HEK293 (cell line): ENCODE measurements around the gene AFAP1L2.

Experiments used
- CTCF ChIP-seq: fragments of 450-650 bp; formaldehyde crosslinking; IDR thresholded peaks from 2 replicates; pipeline ENCODE4 v1.5.1; 2016; ENCODE audit warnings: missing biosample characterization, missing genetic modification characterization
- REST ChIP-seq: fragments of 450-650 bp; formaldehyde crosslinking; IDR thresholded peaks from 2 replicates; pipeline ENCODE4 v1.5.1; 2016; ENCODE audit warnings: missing biosample characterization, missing genetic modification characterization
- ZIC2 ChIP-seq: fragments of 450-650 bp; formaldehyde crosslinking; IDR thresholded peaks from 2 replicates; pipeline ENCODE4 v1.5.1; 2016; ENCODE audit warnings: missing biosample characterization, missing genetic modification characterization
- ZNF211 ChIP-seq: fragments of 450-650 bp; formaldehyde crosslinking; IDR thresholded peaks from 2 replicates; pipeline ENCODE4 v1.5.1; 2016; ENCODE audit warnings: low read depth, missing biosample characterization, missing genetic modification characterization
- ZNF280D ChIP-seq: fragments of 450-650 bp; formaldehyde crosslinking; IDR thresholded peaks from 2 replicates; pipeline ENCODE4 v1.5.1; 2016; ENCODE audit warnings: missing biosample characterization, missing genetic modification characterization
- ZNF624 ChIP-seq: fragments of 450-650 bp; formaldehyde crosslinking; IDR thresholded peaks from 2 replicates; pipeline ENCODE4 v1.5.1; 2017; ENCODE audit warnings: missing biosample characterization, missing genetic modification characterization

GRCh38 chr10:114396464-114396863, 7.8 kb downstream of the AFAP1L2 start:
- TF ChIP-seq REST (tag by site-specific recombination) (no peak), CTCF (tag by site-specific recombination) (no peak), ZNF280D (tag by site-specific recombination) (no peak), ZIC2 (tag by site-specific recombination) (no peak), ZNF211 (tag by site-specific recombination) (no peak), ZNF624 (tag by site-specific recombination) (no peak)
